ENCODE measurements around the gene WDHD1.
"Not testable (repeated sequence)": the region's sequence is repeated elsewhere in the genome, so short reads cannot be mapped to it uniquely, and the experiment has no call there.

Gene WDHD1

DNA sequence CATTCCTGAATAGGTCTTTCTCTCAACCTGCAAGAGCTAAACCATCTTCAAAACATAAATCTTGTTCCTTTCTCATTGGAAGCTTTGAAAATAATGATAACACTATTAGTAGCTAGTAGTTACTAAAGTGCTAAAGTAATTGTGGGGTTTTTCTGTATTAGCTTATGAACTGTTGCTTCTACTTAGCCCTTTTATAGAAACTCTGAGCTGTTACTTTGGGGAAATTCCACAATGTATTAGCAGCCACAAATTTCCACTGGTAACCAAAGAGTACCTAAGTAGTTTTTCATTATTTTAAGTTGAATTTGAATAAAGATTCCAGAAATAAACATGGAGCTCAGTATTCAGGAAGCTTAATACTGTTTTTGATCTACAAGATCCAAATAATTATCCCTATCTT lies 18.2 kb upstream of the WDHD1 start:
- Histone ChIP-seq H3K4me1 (ENCODE audit: control insufficient read depth, insufficient read depth, low read depth, low read length) (no peaks in the 10 kb centered on the region), H3K18ac (ENCODE audit: low read depth in 1 of 2, low read length in 2 of 2) (no peak overlapping the region), H2BK12ac (ENCODE audit: low read length in 2 of 2) (no peak overlapping the region), H3K4ac (ENCODE audit: low read depth in 1 of 2, low read length in 2 of 2) (no peak overlapping the region), H3K79me1 (replicated peaks; ENCODE audit: low read length, poor library complexity, severe bottlenecking) (peaks cover 12% of the 10 kb centered on the region), H4K8ac (ENCODE audit: low read length) (no peak overlapping the region), H2AFZ (ENCODE audit: low read depth, low read length) (no peak overlapping the region), H3K36me3 (ENCODE audit: control insufficient read depth in 1 of 2, insufficient read depth in 2 of 2, low read depth in 1 of 2, low read length in 2 of 2) (peaks cover 0 to 40% of the 10 kb centered on the region in 2 experiments), H3K4me2 (ENCODE audit: low read length, poor library complexity, severe bottlenecking) (no peak overlapping the region), H4K91ac (ENCODE audit: low read length) (no peak overlapping the region), H2BK15ac (ENCODE audit: low read depth, poor library complexity, severe bottlenecking) (no peak overlapping the region), H2AK5ac (ENCODE audit: low read length, severe bottlenecking) (no peak overlapping the region), H3K27ac (ENCODE audit: low read length, poor library complexity, severe bottlenecking) (no peak overlapping the region), H2BK5ac (ENCODE audit: low read depth, low read length, poor library complexity, severe bottlenecking) (no peak overlapping the region), H2BK120ac (ENCODE audit: low read depth, low read length) (no peak overlapping the region), H3K23ac (ENCODE audit: low read length in 2 of 2) (no peak overlapping the region), H3K4me3 (ENCODE audit: insufficient read depth in 1 of 2, low read depth in 1 of 2, low read length in 2 of 2) (no peak overlapping the region), H3K14ac (ENCODE audit: low read length in 2 of 2) (no peak overlapping the region), H3K9me3 (ENCODE audit: control insufficient read depth, low read length) (no peaks in the 10 kb centered on the region), H3K27me3 (ENCODE audit: control insufficient read depth in 1 of 2, insufficient read depth in 1 of 2, low read length in 2 of 2) (no peaks in the 10 kb centered on the region), H3K9ac (ENCODE audit: low read length) (no peak overlapping the region)
- DNase-seq, result no peak

DNA sequence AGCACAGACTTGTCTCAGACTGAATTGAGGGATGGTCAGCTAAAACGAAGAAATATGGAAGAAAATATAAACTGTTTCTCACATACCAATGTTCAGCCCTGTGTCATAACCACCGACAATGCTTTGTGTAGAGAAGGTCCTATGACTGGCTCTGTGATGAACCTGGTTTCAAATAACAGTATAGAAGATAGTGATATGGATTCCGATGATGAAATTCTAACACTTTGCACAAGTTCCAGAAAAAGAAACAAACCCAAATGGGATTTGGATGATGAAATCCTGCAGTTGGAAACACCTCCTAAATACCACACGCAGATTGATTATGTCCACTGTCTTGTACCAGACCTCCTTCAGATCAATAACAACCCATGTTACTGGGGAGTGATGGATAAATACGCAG lies 16.6 kb upstream of the WDHD1 start:
- H4K8ac ChIP-seq (ENCODE audit: low read length), result no peak overlapping the region
- no peak overlapping the region for H3K4me3 ChIP-seq (ENCODE audit: insufficient read depth in 1 of 2, low read depth in 1 of 2, low read length in 2 of 2)
- no peak overlapping the region for H3K27ac ChIP-seq (ENCODE audit: low read length, poor library complexity, severe bottlenecking)
- no peak overlapping the region for H3K14ac ChIP-seq (ENCODE audit: low read length in 2 of 2)
- no peaks in the 10 kb centered on the region for H3K27me3 ChIP-seq (ENCODE audit: control insufficient read depth in 1 of 2, insufficient read depth in 1 of 2, low read length in 2 of 2)
- no peaks in the 10 kb centered on the region for H3K9me3 ChIP-seq (ENCODE audit: control insufficient read depth, low read length)
- 97% methylated on average over 2 of the region's 5 CpGs for WGBS
- no peak overlapping the region for H2AFZ ChIP-seq (ENCODE audit: low read depth, low read length)
- H3K79me1 ChIP-seq (replicated peaks; ENCODE audit: low read length, poor library complexity, severe bottlenecking), result peaks cover 15% of the 10 kb centered on the region
- H4K91ac ChIP-seq (ENCODE audit: low read length), result no peak overlapping the region
- no peak overlapping the region for H3K9ac ChIP-seq (ENCODE audit: low read length)
- H2BK12ac ChIP-seq (ENCODE audit: low read length in 2 of 2), result no peak overlapping the region
- DNase-seq, result no peak
- H2BK5ac ChIP-seq (ENCODE audit: low read depth, low read length, poor library complexity, severe bottlenecking), result no peak overlapping the region
- no peak overlapping the region for H3K4ac ChIP-seq (ENCODE audit: low read depth in 1 of 2, low read length in 2 of 2)
- H2BK15ac ChIP-seq (ENCODE audit: low read depth, poor library complexity, severe bottlenecking), result no peak overlapping the region
- H2AK5ac ChIP-seq (ENCODE audit: low read length, severe bottlenecking), result no peak overlapping the region
- no peak overlapping the region for H3K23ac ChIP-seq (ENCODE audit: low read length in 2 of 2)
- no peak overlapping the region for H3K4me2 ChIP-seq (ENCODE audit: low read length, poor library complexity, severe bottlenecking)
- peaks cover 6 to 48% of the 10 kb centered on the region in 2 experiments for H3K36me3 ChIP-seq (ENCODE audit: control insufficient read depth in 1 of 2, insufficient read depth in 2 of 2, low read depth in 1 of 2, low read length in 2 of 2)
- no peak overlapping the region for H3K18ac ChIP-seq (ENCODE audit: low read depth in 1 of 2, low read length in 2 of 2)
- no peak overlapping the region for H2BK120ac ChIP-seq (ENCODE audit: low read depth, low read length)
- no peaks in the 10 kb centered on the region for H3K4me1 ChIP-seq (ENCODE audit: control insufficient read depth, insufficient read depth, low read depth, low read length)

DNA sequence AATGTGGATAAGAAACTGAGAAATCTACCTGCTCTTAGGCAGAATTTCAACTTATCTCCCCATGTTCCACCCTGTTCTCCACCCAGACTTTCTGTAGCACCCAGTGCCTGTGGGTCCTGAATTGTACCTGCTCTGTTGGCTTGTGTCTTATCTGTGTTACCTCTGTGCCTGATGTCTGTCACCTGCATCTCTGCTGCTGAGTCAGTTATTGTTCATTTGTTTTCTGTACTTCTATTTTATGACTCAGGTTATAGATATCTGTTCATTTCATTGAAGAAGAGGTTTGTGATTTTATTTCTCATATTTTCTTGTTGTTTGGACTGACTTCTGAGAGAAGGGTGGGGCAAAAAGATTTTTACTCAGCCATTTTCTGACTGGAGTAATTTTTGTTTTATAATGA lies 11.8 kb upstream of the WDHD1 start:
- Histone ChIP-seq H3K9me3 (ENCODE audit: control insufficient read depth, low read length) (no peaks in the 10 kb centered on the region), H3K4me2 (ENCODE audit: low read length, poor library complexity, severe bottlenecking) (no peak overlapping the region), H4K91ac (ENCODE audit: low read length) (no peak overlapping the region), H3K18ac (ENCODE audit: low read depth in 1 of 2, low read length in 2 of 2) (no peak overlapping the region), H3K9ac (ENCODE audit: low read length) (peak overlapping the region; percentile 28), H3K27me3 (ENCODE audit: control insufficient read depth in 1 of 2, insufficient read depth in 1 of 2, low read length in 2 of 2) (no peaks in the 10 kb centered on the region), H3K4me3 (ENCODE audit: insufficient read depth in 1 of 2, low read depth in 1 of 2, low read length in 2 of 2) (no peak overlapping the region), H4K8ac (ENCODE audit: low read length) (no peak overlapping the region), H2BK5ac (ENCODE audit: low read depth, low read length, poor library complexity, severe bottlenecking) (no peak overlapping the region), H2AFZ (ENCODE audit: low read depth, low read length) (no peak overlapping the region), H2BK120ac (ENCODE audit: low read depth, low read length) (no peak overlapping the region), H3K23ac (ENCODE audit: low read length in 2 of 2) (no peak overlapping the region), H3K4ac (ENCODE audit: low read depth in 1 of 2, low read length in 2 of 2) (no peak overlapping the region), H3K4me1 (ENCODE audit: control insufficient read depth, insufficient read depth, low read depth, low read length) (no peaks in the 10 kb centered on the region), H2BK12ac (ENCODE audit: low read length in 2 of 2) (no peak overlapping the region), H3K27ac (ENCODE audit: low read length, poor library complexity, severe bottlenecking) (no peak overlapping the region), H2BK15ac (ENCODE audit: low read depth, poor library complexity, severe bottlenecking) (no peak overlapping the region), H3K36me3 (ENCODE audit: control insufficient read depth in 1 of 2, insufficient read depth in 2 of 2, low read depth in 1 of 2, low read length in 2 of 2) (peaks cover 15 to 44% of the 10 kb centered on the region in 2 experiments), H2AK5ac (ENCODE audit: low read length, severe bottlenecking) (no peak overlapping the region), H3K79me1 (replicated peaks; ENCODE audit: low read length, poor library complexity, severe bottlenecking) (peaks cover 15% of the 10 kb centered on the region), H3K14ac (ENCODE audit: low read length in 2 of 2) (no peak overlapping the region)
- DNase-seq, result no peak

DNA sequence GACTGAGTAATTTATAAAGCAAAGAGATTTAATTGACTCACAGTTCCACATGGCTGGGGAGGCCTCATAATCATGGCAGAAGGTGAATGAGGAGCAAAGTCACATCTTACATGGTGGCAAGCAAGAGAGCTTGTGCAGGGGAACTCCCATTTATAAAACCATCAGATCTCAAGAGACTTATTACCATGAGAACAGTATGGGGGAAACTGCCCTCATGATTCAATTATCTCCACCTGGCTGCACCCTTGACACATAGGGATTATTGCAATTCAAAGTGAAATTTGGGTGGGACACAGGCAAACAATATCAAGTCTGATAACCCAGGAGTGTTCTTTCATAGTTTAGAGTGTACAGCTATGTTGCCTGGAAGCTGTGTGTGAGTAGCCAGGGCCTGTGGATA lies 11.1 kb upstream of the WDHD1 start:
- Histone ChIP-seq H3K79me1 (replicated peaks; ENCODE audit: low read length, poor library complexity, severe bottlenecking) (peaks cover 13% of the 10 kb centered on the region), H3K36me3 (ENCODE audit: control insufficient read depth in 1 of 2, insufficient read depth in 2 of 2, low read depth in 1 of 2, low read length in 2 of 2) (peaks cover 15 to 37% of the 10 kb centered on the region in 2 experiments)
- H3K27ac ChIP-seq (ENCODE audit: low read length, poor library complexity, severe bottlenecking); H3K18ac ChIP-seq (ENCODE audit: low read depth in 1 of 2, low read length in 2 of 2); DNase-seq; H2BK5ac ChIP-seq (ENCODE audit: low read depth, low read length, poor library complexity, severe bottlenecking); H3K9ac ChIP-seq (ENCODE audit: low read length); H4K8ac ChIP-seq (ENCODE audit: low read length); H3K14ac ChIP-seq (ENCODE audit: low read length in 2 of 2); H3K9me3 ChIP-seq (ENCODE audit: control insufficient read depth, low read length); H4K91ac ChIP-seq (ENCODE audit: low read length); H2BK12ac ChIP-seq (ENCODE audit: low read length in 2 of 2); H3K23ac ChIP-seq (ENCODE audit: low read length in 2 of 2); H3K4ac ChIP-seq (ENCODE audit: low read depth in 1 of 2, low read length in 2 of 2); H3K4me1 ChIP-seq (ENCODE audit: control insufficient read depth, insufficient read depth, low read depth, low read length); H2BK15ac ChIP-seq (ENCODE audit: low read depth, poor library complexity, severe bottlenecking); H2AK5ac ChIP-seq (ENCODE audit: low read length, severe bottlenecking); H2AFZ ChIP-seq (ENCODE audit: low read depth, low read length); H3K4me2 ChIP-seq (ENCODE audit: low read length, poor library complexity, severe bottlenecking); H2BK120ac ChIP-seq (ENCODE audit: low read depth, low read length); H3K27me3 ChIP-seq (ENCODE audit: control insufficient read depth in 1 of 2, insufficient read depth in 1 of 2, low read length in 2 of 2); H3K4me3 ChIP-seq (ENCODE audit: insufficient read depth in 1 of 2, low read depth in 1 of 2, low read length in 2 of 2): not testable (repeated sequence)

Measured in mesenchymal stem cell (in vitro differentiated cells and primary cell).